GDM1 (cell line): ENCODE data around the gene SPDYE9.
"Not testable (repeated sequence)": the region's sequence is repeated elsewhere in the genome, so short reads cannot be mapped to it uniquely, and the experiment has no call there.

Source experiments
- DNase-seq: peaks from one replicate; lab custom pipeline; 2025; lab: John Stamatoyannopoulos, UW

The SPDYE9 gene, protein sequence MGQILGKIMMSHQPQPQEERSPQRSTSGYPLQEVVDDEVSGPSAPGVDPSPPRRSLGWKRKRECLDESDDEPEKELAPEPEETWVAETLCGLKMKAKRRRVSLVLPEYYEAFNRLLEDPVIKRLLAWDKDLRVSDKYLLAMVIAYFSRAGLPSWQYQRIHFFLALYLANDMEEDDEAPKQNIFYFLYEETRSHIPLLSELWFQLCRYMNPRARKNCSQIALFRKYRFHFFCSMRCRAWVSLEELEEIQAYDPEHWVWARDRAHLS

DNA sequence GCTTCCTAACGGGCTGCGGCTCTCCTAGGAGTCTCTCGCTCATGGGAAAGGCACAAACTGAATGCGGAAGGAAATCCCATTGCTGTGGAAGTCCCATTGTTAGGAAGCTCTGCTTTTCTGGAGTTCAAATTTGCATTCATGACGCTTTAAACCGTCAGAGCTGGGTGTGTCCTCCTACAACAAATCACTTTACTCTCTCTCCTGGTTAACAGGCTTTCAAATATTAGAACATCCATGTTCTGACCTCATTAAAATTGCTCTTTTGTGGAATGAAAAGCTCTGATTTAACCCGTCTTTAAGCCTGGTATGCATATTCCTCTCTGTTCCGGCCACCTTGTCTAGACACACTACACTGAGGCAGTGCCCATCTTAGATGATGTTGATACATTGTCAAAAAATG is at the start of gene SPDYE9:
TSS of gene SPDYE9 (minus strand) at position 101 of the 400 bp plus-strand sequence. CDS start 1,800 bp downstream, outside the sequence.
- not testable (repeated sequence) for DNase-seq

DNA sequence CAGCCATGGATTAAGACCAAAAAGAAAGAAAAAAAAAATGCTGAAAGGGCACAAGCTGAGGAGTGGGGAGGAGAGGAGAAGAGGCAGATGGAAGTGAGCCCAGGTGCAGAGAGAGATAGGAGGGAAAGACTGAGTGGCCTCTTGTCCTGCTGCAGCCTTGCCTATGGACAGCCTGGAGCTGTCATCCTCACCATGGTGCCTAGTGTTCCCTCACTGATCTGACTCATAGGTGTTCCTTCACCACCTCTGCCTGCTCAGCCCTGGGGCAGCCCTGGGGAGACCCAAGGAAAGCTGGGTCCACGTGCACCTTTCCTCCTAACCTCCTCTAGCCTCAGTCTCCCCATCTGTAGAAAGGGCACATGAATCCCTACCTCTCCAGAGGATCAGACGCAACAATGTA is 49.0 kb upstream of the SPDYE9 start:
- not testable (repeated sequence) for DNase-seq

DNA sequence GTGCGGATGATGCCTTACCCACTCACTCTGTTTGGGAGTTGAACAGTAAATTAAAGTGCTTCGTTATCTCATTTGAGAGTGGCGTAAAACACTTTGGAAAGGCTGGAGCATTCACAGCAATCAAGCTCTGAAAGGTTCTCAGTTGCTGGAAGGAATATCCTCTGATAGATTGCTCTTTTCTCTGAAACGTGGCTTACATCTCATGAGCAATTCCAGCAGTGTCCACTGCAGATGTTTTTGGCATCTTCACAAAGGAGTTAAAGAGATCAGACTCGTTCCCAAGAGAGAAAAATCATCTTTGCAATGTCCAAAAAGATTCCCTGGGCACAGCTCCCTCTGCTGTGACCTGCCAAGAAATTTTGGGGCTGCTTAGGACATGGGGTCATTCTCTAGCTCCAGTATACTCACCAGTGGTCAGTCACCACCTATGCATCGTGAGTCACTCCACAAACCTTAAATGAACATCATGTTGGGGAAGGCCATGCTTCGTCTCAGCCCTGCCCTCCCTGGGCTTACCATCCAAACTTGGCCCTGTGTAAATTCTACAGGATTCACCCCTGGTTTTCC is 46.9 kb upstream of the SPDYE9 start:
- not testable (repeated sequence) for DNase-seq

DNA sequence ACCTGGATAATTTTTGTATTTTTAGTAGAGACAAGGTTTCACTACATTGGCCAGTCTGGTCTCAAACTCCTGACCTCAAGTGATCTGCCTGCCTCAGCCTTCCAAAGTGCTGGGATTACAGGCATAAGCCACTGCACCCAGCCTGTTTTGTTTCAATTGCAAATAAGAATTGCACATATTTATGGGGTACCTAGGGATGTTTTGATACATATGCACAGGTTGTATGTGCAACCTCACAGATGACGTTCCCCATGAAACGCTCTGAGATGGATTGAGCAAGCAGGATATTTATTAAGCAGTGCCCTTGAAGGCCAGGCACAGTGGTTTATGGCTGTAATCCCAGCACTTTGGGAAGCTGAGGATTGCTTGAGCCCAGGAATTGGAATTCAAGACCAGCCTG is 44.8 kb upstream of the SPDYE9 start:
- DNase-seq, result not testable (repeated sequence)

DNA sequence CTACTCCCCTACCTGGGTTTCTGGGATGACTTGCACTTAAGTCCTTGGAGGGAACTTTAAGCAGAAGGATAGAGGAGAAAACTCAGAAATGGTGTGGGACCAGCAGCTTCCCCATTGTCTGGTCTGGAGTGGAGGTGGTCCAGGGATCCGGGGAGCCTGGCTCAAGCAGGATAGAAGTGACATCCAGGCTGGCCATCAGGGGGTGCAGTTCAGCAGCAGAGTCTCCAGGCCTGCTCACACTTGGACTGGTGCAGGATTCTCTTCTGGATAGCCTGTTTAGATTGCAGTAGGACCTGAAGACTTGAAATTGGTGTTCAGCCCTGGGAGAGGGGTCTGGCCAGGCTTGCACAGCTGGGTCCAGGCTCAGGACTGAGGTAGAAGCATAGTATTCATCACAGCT is 38.3 kb upstream of the SPDYE9 start:
- DNase-seq, result not testable (repeated sequence)

DNA sequence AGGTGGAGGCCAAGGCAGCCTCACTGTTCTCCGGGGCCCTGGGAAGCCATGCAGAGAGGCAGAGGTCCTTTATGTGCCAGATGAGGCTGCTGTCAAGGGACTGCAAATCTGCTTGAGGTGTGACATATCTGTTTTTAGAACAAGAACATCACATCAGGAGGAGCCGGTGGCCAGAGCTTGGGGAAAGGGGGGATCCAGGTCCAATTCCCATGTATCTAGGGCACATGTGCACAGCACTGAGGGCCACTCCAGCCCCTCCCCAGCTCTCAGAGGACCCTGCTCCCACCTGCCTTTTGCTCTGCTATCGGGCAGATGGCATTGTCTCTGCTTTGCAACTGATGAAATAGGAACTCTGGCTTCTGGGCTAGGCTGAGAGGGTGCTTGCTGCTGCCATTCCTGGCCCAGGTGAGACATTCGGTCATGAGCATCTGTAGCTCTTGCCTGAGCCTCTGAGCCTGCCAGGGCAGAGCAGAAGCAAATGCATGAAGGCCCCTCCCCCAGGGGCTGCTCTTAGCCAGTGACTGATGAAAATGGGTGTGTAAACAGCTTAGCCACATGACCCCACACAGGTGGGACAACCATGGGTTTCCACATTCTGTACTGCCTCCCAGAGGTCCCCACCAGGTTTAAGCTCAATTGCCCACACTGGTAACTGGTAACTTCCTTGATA is 37.1 kb upstream of the SPDYE9 start:
- DNase-seq, result not testable (repeated sequence)

DNA sequence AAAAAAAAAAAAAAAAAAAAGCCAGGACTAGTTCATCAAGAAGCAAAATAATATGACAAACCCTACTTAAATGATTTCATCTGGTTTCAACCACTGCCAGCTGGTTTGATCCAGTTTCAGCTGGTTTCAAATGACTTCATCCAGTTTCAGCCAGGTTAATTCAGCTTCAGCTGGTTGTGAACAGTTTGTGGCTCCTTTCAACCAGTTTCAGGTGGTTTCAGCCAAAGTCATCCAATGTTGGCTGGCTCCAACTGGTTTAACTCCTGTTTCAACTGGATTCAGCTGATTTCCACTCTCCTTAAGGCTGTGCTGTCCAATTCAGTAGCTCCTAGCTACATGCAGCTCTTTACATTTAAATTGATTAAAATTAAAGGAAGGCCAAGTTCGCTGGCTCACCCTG is 32.3 kb upstream of the SPDYE9 start:
- DNase-seq, result not testable (repeated sequence)

DNA sequence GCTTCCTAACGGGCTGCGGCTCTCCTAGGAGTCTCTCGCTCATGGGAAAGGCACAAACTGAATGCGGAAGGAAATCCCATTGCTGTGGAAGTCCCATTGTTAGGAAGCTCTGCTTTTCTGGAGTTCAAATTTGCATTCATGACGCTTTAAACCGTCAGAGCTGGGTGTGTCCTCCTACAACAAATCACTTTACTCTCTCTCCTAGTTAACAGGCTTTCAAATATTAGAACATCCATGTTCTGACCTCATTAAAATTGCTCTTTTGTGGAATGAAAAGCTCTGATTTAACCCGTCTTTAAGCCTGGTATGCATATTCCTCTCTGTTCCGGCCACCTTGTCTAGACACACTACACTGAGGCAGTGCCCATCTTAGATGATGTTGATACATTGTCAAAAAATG is 28.0 kb downstream of the SPDYE9 start, which contains the start of gene SPDYE11:
TSS of gene SPDYE11 (minus strand) at position 101 of the 400 bp plus-strand sequence. CDS start 1,800 bp downstream, outside the sequence.
- DNase-seq, result not testable (repeated sequence)

DNA sequence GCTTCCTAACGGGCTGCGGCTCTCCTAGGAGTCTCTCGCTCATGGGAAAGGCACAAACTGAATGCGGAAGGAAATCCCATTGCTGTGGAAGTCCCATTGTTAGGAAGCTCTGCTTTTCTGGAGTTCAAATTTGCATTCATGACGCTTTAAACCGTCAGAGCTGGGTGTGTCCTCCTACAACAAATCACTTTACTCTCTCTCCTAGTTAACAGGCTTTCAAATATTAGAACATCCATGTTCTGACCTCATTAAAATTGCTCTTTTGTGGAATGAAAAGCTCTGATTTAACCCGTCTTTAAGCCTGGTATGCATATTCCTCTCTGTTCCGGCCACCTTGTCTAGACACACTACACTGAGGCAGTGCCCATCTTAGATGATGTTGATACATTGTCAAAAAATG is 56.2 kb downstream of the SPDYE9 start, which contains the start of gene SPDYE8:
TSS of gene SPDYE8 (minus strand) at position 101 of the 400 bp plus-strand sequence. CDS start 1,800 bp downstream, outside the sequence.
- DNase-seq, result not testable (repeated sequence)
